ENCODE results near the gene PRPH.
"Not testable (repeated sequence)": the region's sequence is repeated elsewhere in the genome, so short reads cannot be mapped to it uniquely, and the experiment has no call there.

Gene PRPH

DNA sequence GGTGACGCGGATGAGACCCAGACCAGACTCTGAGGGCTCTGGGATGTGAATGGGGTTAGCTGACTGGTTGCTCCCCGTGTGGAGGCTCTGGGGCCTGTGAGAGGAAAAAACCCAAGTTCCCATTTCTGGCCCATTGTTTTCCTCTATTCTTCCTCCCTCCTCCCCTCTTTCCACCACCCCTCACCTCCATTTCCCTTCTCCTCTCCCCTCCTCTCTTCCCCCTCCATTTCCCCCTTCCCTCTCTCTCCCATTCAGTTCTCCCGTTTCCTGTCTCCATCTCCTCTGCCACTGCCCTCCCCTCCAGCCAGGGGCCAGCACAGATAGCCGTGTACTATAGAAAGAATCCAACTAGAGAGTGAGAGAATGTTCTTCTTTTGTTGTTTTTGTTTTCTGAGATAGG is 12.6 kb upstream of the PRPH start:
- no peak overlapping the region for H2AFZ ChIP-seq (ENCODE audit: low read depth, low read length)
- H3K4me3 ChIP-seq (ENCODE audit: low read depth in 1 of 2, low read length in 2 of 2) = no peak overlapping the region
- no peaks in the 10 kb centered on the region for H3K36me3 ChIP-seq (ENCODE audit: insufficient read depth, low read length)
- DNase-seq (no peak), ATAC-seq (ENCODE audit: insufficient read depth, low read depth) (no peak)
- peaks cover 17% of the 10 kb centered on the region for H3K27me3 ChIP-seq (ENCODE audit: insufficient read depth, low read length, poor library complexity)
- no peaks in the 10 kb centered on the region for H3K4me1 ChIP-seq (ENCODE audit: insufficient read depth, low read length)
- no peak overlapping the region for H3K9ac ChIP-seq (ENCODE audit: low read depth, low read length)
- no peak overlapping the region for H3K27ac ChIP-seq (ENCODE audit: low read length)
- no peaks in the 10 kb centered on the region for H3K9me3 ChIP-seq (ENCODE audit: insufficient read depth, low read length, severe bottlenecking)
- H4K20me1 ChIP-seq (ENCODE audit: insufficient read depth, low read length) = no peaks in the 10 kb centered on the region
- no peak for TF ChIP-seq EZH2 (IDR thresholded peaks at IDR 0.05; ENCODE audit: borderline replicate concordance, low read depth, low read length, severe bottlenecking)
- TF ChIP-seq, protein P1, sequence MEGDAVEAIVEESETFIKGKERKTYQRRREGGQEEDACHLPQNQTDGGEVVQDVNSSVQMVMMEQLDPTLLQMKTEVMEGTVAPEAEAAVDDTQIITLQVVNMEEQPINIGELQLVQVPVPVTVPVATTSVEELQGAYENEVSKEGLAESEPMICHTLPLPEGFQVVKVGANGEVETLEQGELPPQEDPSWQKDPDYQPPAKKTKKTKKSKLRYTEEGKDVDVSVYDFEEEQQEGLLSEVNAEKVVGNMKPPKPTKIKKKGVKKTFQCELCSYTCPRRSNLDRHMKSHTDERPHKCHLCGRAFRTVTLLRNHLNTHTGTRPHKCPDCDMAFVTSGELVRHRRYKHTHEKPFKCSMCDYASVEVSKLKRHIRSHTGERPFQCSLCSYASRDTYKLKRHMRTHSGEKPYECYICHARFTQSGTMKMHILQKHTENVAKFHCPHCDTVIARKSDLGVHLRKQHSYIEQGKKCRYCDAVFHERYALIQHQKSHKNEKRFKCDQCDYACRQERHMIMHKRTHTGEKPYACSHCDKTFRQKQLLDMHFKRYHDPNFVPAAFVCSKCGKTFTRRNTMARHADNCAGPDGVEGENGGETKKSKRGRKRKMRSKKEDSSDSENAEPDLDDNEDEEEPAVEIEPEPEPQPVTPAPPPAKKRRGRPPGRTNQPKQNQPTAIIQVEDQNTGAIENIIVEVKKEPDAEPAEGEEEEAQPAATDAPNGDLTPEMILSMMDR (IDR thresholded peaks at IDR 0.05; ENCODE audit: borderline replicate concordance, extremely low read depth, low read length, poor library complexity, severe bottlenecking) = no peak
- H3K4me2 ChIP-seq (ENCODE audit: insufficient read depth, low read length) = no peak overlapping the region
- H3K79me2 ChIP-seq (ENCODE audit: insufficient read depth, low read length) = no peaks in the 10 kb centered on the region

DNA sequence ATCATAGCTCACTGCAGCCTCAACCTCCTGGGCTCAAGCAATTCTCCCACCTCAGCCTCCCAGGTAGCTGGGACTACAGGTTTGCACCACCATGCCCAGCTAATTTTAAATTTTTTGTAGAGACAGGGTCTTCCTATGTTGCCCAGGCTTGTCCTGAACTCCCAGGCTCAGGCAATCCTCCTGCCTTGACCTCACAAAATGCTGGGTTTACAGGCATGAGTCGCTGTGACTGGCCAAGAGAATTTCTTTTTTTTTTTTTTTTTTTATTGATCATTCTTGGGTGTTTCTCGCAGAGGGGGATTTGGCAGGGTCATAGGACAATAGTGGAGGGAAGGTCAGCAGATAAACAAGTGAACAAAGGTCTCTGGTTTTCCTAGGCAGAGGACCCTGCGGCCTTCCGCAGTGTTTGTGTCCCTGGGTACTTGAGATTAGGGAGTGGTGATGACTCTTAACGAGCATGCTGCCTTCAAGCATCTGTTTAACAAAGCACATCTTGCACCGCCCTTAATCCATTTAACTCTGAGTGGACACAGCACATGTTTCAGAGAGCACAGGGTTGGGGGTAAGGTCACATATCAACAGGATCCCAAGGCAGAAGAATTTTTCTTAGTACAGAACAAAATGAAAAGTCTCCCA is 12.1 kb upstream of the PRPH start:
- not testable (repeated sequence) for DNase-seq; H3K4me1 ChIP-seq (ENCODE audit: insufficient read depth, low read length); ATAC-seq (ENCODE audit: insufficient read depth, low read depth); H3K9ac ChIP-seq (ENCODE audit: low read depth, low read length); H3K4me3 ChIP-seq (ENCODE audit: low read depth in 1 of 2, low read length in 2 of 2); H3K9me3 ChIP-seq (ENCODE audit: insufficient read depth, low read length, severe bottlenecking); H4K20me1 ChIP-seq (ENCODE audit: insufficient read depth, low read length); H3K79me2 ChIP-seq (ENCODE audit: insufficient read depth, low read length); H2AFZ ChIP-seq (ENCODE audit: low read depth, low read length); H3K36me3 ChIP-seq (ENCODE audit: insufficient read depth, low read length); H3K4me2 ChIP-seq (ENCODE audit: insufficient read depth, low read length); H3K27ac ChIP-seq (ENCODE audit: low read length)
- peaks cover 19% of the 10 kb centered on the region for H3K27me3 ChIP-seq (ENCODE audit: insufficient read depth, low read length, poor library complexity)

DNA sequence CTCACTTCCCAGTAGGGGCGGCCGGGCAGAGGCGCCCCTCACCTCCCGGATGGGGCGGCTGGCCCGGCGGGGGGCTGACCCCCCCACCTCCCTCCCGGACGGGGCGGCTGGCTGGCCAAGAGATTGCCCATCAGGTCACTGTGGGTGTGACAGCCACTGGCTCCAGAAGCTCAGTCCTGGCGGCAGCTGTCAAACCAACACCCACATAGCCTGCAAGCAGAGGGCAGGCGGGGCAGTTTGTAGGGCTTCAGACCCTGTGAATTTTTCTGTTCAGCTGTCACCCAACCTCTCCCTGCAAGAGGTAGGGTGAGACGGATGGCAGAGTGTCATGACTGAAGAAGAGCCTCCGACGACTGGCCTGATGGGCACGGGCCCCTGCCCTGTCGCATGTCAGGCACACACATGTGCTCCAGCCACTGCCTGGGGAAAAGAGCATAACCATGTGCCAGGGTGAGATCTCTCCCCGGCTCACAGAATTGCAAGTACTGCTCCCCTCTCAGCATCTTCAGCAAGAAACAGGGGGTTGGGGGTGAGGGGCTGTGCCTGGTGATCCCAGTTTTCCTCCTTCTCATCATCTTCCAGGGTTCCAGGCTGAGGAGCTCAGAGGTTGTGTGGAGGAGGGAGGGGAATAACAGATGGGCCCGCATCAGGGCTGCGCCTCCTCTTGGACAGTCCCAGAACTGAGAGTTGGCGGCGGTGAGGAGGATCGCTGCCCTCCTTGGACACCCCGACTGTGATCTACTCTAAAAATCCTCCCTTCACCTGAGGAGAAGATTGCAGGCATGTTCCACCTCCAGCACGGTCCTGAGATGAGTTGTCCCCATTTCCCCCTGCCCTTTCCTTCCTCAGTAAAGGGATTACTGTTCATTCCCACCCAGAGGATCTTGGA is 11.2 kb upstream of the PRPH start:
- Histone ChIP-seq H3K4me1 (ENCODE audit: insufficient read depth, low read length) (peaks cover 3% of the 10 kb centered on the region; the same call in 1 of the 2 replicates), H3K27ac (ENCODE audit: low read length) (no peak overlapping the region), H3K4me3 (ENCODE audit: low read depth in 1 of 2, low read length in 2 of 2) (no peak overlapping the region), H3K79me2 (ENCODE audit: insufficient read depth, low read length) (no peaks in the 10 kb centered on the region), H4K20me1 (ENCODE audit: insufficient read depth, low read length) (no peaks in the 10 kb centered on the region), H3K4me2 (ENCODE audit: insufficient read depth, low read length) (no peak overlapping the region), H3K36me3 (ENCODE audit: insufficient read depth, low read length) (no peaks in the 10 kb centered on the region), H3K9ac (ENCODE audit: low read depth, low read length) (no peak overlapping the region), H2AFZ (ENCODE audit: low read depth, low read length) (no peak overlapping the region), H3K27me3 (ENCODE audit: insufficient read depth, low read length, poor library complexity) (peaks cover 19% of the 10 kb centered on the region), H3K9me3 (ENCODE audit: insufficient read depth, low read length, severe bottlenecking) (no peaks in the 10 kb centered on the region)
- DNase-seq (no peak), ATAC-seq (ENCODE audit: insufficient read depth, low read depth) (no peak)
- TF ChIP-seq, protein P1 (IDR thresholded peaks at IDR 0.05; ENCODE audit: borderline replicate concordance, extremely low read depth, low read length, poor library complexity, severe bottlenecking) = peak; percentile 24
- no peak for TF ChIP-seq EZH2 (IDR thresholded peaks at IDR 0.05; ENCODE audit: borderline replicate concordance, low read depth, low read length, severe bottlenecking)

DNA sequence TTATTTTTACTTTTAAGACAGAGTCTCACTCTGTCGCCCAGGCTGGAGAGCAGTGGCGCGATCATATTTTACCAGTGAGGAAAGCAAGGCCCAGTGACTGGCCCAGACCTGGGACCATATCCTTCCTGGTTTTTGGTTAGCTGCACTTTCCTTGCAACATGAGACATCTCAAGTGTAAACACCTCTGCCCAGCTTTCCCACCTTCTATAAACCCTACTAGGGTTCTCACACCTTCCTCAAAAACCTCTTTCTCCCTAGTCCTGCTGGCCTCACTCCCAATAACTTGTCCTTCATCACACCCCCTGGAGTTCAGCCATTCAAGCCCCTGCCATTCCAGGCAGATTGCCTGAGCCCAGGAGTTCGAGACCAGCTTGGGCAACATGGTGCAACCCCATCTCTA is 10.3 kb upstream of the PRPH start:
- Histone ChIP-seq H3K9ac (ENCODE audit: low read depth, low read length) (no peak overlapping the region), H3K27me3 (ENCODE audit: insufficient read depth, low read length, poor library complexity) (peaks cover 19% of the 10 kb centered on the region), H3K36me3 (ENCODE audit: insufficient read depth, low read length) (no peaks in the 10 kb centered on the region), H3K4me2 (ENCODE audit: insufficient read depth, low read length) (no peak overlapping the region), H4K20me1 (ENCODE audit: insufficient read depth, low read length) (no peaks in the 10 kb centered on the region), H3K4me3 (ENCODE audit: low read depth in 1 of 2, low read length in 2 of 2) (no peak overlapping the region), H3K4me1 (ENCODE audit: insufficient read depth, low read length) (peaks cover 3% of the 10 kb centered on the region; the same call in 1 of the 2 replicates), H2AFZ (ENCODE audit: low read depth, low read length) (no peak overlapping the region), H3K79me2 (ENCODE audit: insufficient read depth, low read length) (no peaks in the 10 kb centered on the region), H3K27ac (ENCODE audit: low read length) (no peak overlapping the region), H3K9me3 (ENCODE audit: insufficient read depth, low read length, severe bottlenecking) (no peaks in the 10 kb centered on the region)
- ATAC-seq (ENCODE audit: insufficient read depth, low read depth) (no peak), DNase-seq (no peak)
- no peak for TF ChIP-seq EZH2 (IDR thresholded peaks at IDR 0.05; ENCODE audit: borderline replicate concordance, low read depth, low read length, severe bottlenecking)
- TF ChIP-seq, protein P1 (IDR thresholded peaks at IDR 0.05; ENCODE audit: borderline replicate concordance, extremely low read depth, low read length, poor library complexity, severe bottlenecking) = no peak

Data from DND-41 (cell line).